Smooth muscle cell (in vitro differentiated cells): ENCODE results near the gene LGR6. TPM values are rescaled to one million over a fixed set of nuclear protein-coding genes. Genes with fewer than 3 reads are reported as not detected.

Experiments
- DNase-seq: peaks from one replicate; lab custom pipeline; 2025; ENCODE audit not compliant: unreplicated experiment; lab: John Stamatoyannopoulos, UW
- H2AFZ ChIP-seq: fragments of 200-600 bp; sonication (generic); 2 replicates; pipeline ENCODE4 v1.6.0; 2016; ENCODE audit warnings: antibody characterized with exemption, low read depth, mild to moderate bottlenecking
- H3F3A ChIP-seq: fragments of 200-600 bp; sonication (generic); 2 replicates; pipeline ENCODE4 v1.6.0; 2017; ENCODE audit warnings: antibody characterized with exemption, low read depth
- H3K27ac ChIP-seq: fragments of 200-600 bp; sonication (generic); 2 replicates; pipeline ENCODE4 v1.5.1; 2016; ENCODE audit warnings: low read depth, mild to moderate bottlenecking
- H3K27me3 ChIP-seq: fragments of 200-600 bp; sonication (generic); 2 replicates; pipeline ENCODE4 v1.6.1; 2016; ENCODE audit warnings: low read depth, mild to moderate bottlenecking
- H3K36me3 ChIP-seq: fragments of 200-600 bp; sonication (generic); 2 replicates; pipeline ENCODE4 v1.5.1; 2016; ENCODE audit warnings: low read depth
- H3K4me1 ChIP-seq: fragments of 200-600 bp; sonication (generic); 2 replicates; pipeline ENCODE4 v1.5.1; 2016; ENCODE audit warnings: low read depth
- H3K4me2 ChIP-seq: fragments of 200-600 bp; sonication (generic); 2 replicates; pipeline ENCODE4 v1.6.0; 2016; ENCODE audit warnings: mild to moderate bottlenecking
- H3K4me3 ChIP-seq: fragments of 200-600 bp; sonication (generic); 2 replicates; pipeline ENCODE4 v1.5.1; 2016; ENCODE audit warnings: mild to moderate bottlenecking
- H3K79me2 ChIP-seq: fragments of 200-600 bp; sonication (generic); 2 replicates; pipeline ENCODE4 v1.6.0; 2016; ENCODE audit warnings: low read depth, mild to moderate bottlenecking
- H3K9ac ChIP-seq: fragments of 200-600 bp; sonication (generic); 2 replicates; pipeline ENCODE4 v1.6.0; 2016; ENCODE audit warnings: low read depth
- H3K9me3 ChIP-seq: fragments of 200-600 bp; sonication (generic); replicated peaks from 2 replicates; pipeline ENCODE4 v1.5.1; 2016; ENCODE audit warnings: low read depth
- H4K20me1 ChIP-seq: fragments of 200-600 bp; sonication (generic); 2 replicates; pipeline ENCODE4 v1.6.0; 2016; ENCODE audit warnings: low read depth
- CTCF ChIP-seq: fragments of 200-600 bp; sonication (generic); IDR thresholded peaks from 2 replicates; pipeline ENCODE4 v1.5.1; 2017; ENCODE audit warnings: borderline replicate concordance, mild to moderate bottlenecking, antibody characterized with exemption; ENCODE audit not compliant: insufficient read depth, poor library complexity, severe bottlenecking
- whole genome bisulfite sequencing: methylation state at CpG from one replicate; pipeline ENCODE4 v1.1.7; 2016; ENCODE audit warnings: low lambda C conversion rate; 5-methylcytosine and 5-hydroxymethylcytosine counted together
- polyA plus RNA-seq: library from polyadenylated mRNA; unstranded; fragments of >200 nt; fragmentation: Nextera tagmentation; extraction: Ambion mirVana; gene quantifications from 2 replicates; pipeline ENCODE4 v1.2.1, GENCODE V29; 2016
- total RNA-seq: library from RNA; depleted of rRNA; stranded (reverse); fragments of >200 nt; gene quantifications from 2 replicates; pipeline ENCODE4 v1.2.3, GENCODE V29; 2014

LGR6 gene
- total and polyA plus RNA-seq, 2 experiments from 2014 or later, result 1.8 to 2.9 TPM

DNA sequence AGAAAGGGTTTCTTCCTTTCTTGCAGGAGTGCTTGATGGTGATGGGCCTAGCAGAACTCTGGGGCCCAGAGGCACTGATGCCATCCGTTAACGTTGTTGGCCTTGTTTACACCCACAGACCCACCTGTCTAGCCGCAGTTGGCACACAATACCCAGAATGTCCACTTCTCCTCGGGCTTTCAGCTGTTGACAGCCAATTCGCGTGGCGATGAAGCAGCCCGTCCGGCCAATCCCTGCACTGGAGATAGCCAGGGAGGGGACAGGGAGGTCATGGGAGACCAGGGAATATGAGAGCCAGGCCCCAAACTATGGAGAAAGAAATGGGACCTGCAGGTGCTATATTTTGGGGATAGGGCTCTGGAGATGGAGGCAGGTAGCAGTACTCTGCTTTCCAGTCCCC, 43.4 kb upstream of the LGR6 start:
- Histone ChIP-seq H3K4me3 (no peak overlapping the region), H3K4me2 (no peak overlapping the region), H3K9ac (no peak overlapping the region), H3K4me1 (peaks cover 6% of the 10 kb centered on the region), H3K9me3 (no peaks in the 10 kb centered on the region), H3K79me2 (peaks cover under 1% of the 10 kb centered on the region), H3K27ac (no peak overlapping the region), H4K20me1 (no peaks in the 10 kb centered on the region), H3F3A (no peaks in the 10 kb centered on the region), H3K27me3 (no peaks in the 10 kb centered on the region), H2AFZ (no peak overlapping the region), H3K36me3 (no peaks in the 10 kb centered on the region)
- WGBS, result 92% methylated on average over 9 of the region's 9 CpGs
- no peak for DNase-seq
- TF ChIP-seq CTCF, result no peak

- no peak overlapping the region for H3K27ac ChIP-seq
- no peaks in the 10 kb centered on the region for H3K79me2 ChIP-seq
- H3K9ac ChIP-seq, result no peak overlapping the region
- peaks cover 4% of the 10 kb centered on the region for H3K4me1 ChIP-seq
- no peaks in the 10 kb centered on the region for H3K27me3 ChIP-seq
- no peak for TF ChIP-seq CTCF
- no peaks in the 10 kb centered on the region for H3K9me3 ChIP-seq
- H3K4me3 ChIP-seq, result no peak overlapping the region
- DNase-seq, result no peak
- H3K4me2 ChIP-seq, result no peak overlapping the region
- no peak overlapping the region for H2AFZ ChIP-seq
- 91% methylated on average over 8 of the region's 8 CpGs for WGBS
- no peaks in the 10 kb centered on the region for H3F3A ChIP-seq
- no peaks in the 10 kb centered on the region for H3K36me3 ChIP-seq
- H4K20me1 ChIP-seq, result no peaks in the 10 kb centered on the region
Measured at GRCh38 chr1:202150602-202151001, 43.0 kb upstream of the LGR6 start.

- no peak overlapping the region for H3K4me2 ChIP-seq
- WGBS, result 96% methylated on average over 2 of the region's 2 CpGs
- TF ChIP-seq CTCF, result no peak
Measured at GRCh38 chr1:202151045-202151444, 42.6 kb upstream of the LGR6 start.

DNA sequence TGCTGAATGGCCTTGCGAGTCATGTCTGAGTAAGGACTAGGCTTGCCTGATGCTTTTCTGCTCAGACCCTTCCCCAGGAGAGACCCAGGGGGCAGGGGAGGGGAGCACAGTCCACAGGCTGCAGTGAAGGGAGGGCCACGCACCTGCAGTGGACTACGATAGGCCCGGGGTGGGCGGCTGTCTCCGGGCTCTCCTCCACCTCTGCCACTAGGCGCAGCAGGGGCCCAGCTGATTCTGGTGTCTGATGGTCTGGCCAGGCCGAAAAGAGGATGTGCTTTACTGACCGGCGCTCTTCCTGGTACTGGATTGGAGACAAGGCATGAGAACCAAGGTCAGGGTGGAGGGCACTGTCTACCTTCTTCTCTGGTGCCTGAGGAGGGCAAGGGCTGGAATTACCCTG, 41.2 kb upstream of the LGR6 start:
- H3K9me3 ChIP-seq, result no peaks in the 10 kb centered on the region
- H3K79me2 ChIP-seq, result no peaks in the 10 kb centered on the region
- H3K9ac ChIP-seq, result no peak overlapping the region
- no peaks in the 10 kb centered on the region for H3K27me3 ChIP-seq
- H4K20me1 ChIP-seq, result no peaks in the 10 kb centered on the region
- 96% methylated on average over 10 of the region's 10 CpGs for whole genome bisulfite sequencing
- no peak overlapping the region for H2AFZ ChIP-seq
- peaks cover 4% of the 10 kb centered on the region for H3K4me1 ChIP-seq
- no peak for DNase-seq
- H3K4me3 ChIP-seq, result no peak overlapping the region
- no peaks in the 10 kb centered on the region for H3K36me3 ChIP-seq
- no peak overlapping the region for H3K27ac ChIP-seq
- H3F3A ChIP-seq, result no peaks in the 10 kb centered on the region
- no peak for TF ChIP-seq CTCF
- no peak overlapping the region for H3K4me2 ChIP-seq

More at GRCh38 chr1:202151045-202151444, 42.6 kb upstream of the LGR6 start:
- Histone ChIP-seq H3K79me2 (no peaks in the 10 kb centered on the region), H3K27ac (no peak overlapping the region), H3K9me3 (no peaks in the 10 kb centered on the region), H3K4me3 (no peak overlapping the region), H3K27me3 (no peaks in the 10 kb centered on the region), H3K9ac (no peak overlapping the region), H3K36me3 (no peaks in the 10 kb centered on the region), H4K20me1 (no peaks in the 10 kb centered on the region), H3F3A (no peaks in the 10 kb centered on the region), H3K4me1 (peaks cover 4% of the 10 kb centered on the region), H2AFZ (no peak overlapping the region)
- no peak for DNase-seq
